NCI-H1930 (cell line): ENCODE measurements around the gene DPEP2NB.
"Not testable (repeated sequence)": the region's sequence is repeated elsewhere in the genome, so short reads cannot be mapped to it uniquely, and the experiment has no call there.

ENCODE experiments used
- DNase-seq, 2 experiments: peaks; one replicate each; lab custom pipeline; 2025; lab: John Stamatoyannopoulos, UW

Gene DPEP2NB

DNA sequence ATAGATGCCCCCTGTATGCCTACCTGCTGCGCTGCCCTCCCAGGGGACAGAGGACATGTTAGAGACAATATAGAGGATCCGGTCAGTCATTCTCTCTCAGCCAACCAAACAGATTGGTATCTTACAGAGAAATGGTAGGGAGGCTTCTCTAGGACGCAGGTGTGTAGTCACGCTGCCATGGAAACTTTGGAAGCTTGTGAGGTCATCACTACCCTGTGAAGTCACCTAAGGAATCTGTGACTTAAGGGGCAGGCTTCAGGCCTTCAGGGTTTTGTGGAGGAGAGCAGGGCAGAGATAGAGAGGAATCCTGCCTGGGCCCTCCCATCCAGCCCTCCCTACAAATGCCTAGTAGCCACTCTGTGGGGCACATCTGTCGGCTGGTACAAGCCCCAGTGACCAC, at the start of gene DPEP2NB:
Gene DPEP2NB (minus strand): TSS at position 231 of the 400 bp plus-strand sequence. CDS start 141 bp downstream, at position 90.
- no peak for DNase-seq

- peak in 1 of 2 experiments; percentile 33 for DNase-seq
These were observed 49.2 kb upstream of the DPEP2NB start for GRCh38 chr16:68064791-68065365.

DNA sequence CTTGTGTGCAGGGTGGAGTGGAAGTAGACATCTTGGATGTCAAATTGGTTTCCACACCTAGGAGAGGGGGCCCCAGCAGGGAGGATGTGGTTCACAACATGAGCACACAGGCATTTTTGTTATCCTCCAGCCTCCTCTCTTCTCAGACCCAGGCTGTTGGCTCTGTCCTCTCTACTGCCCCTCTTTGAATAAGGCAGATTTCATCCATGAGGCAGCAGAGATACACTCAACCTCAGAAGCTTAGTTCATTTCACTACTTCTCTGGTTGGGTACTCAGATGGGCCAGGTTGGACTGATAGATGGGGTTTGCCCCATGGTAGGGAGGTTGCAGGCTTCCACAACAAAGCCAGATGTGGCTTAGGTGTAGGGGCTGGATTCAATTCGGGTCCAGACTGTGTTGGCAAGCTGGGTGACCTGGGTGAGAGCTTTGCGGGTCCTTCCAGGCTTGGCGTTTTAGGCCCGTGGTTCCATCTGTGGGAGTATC, 47.2 kb upstream of the DPEP2NB start:
- DNase-seq: no peak

GRCh38 chr16:68061396-68061795, 45.7 kb upstream of the DPEP2NB start:
- no peak for DNase-seq

GRCh38 chr16:68059804-68060203, 44.1 kb upstream of the DPEP2NB start:
- DNase-seq: no peak

GRCh38 chr16:68055395-68055794, 39.7 kb upstream of the DPEP2NB start:
- DNase-seq: no peak

DNA sequence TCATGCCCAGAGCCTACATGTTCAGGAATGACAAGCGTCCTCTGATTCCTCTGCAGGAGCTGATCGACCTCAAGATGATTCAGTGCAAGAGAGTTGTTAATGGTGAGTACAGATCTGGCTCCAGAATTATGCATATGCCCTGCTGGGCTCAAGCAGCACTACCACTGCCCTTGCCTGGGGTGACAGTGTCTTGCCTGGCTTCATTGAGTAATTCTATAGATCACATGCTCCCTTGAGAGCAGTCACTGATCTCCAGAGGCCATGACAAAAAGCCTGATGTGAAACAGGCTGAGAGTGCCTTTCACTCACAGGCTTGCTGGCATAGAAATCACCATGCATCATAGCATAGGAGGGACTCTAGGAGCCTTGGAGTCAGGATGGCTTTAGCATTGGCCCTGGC, 33.7 kb upstream of the DPEP2NB start:
- DNase-seq: no peak

GRCh38 chr16:68047987-68048386, 32.3 kb upstream of the DPEP2NB start:
- DNase-seq: no peak

GRCh38 chr16:68046106-68046505, 30.4 kb upstream of the DPEP2NB start:
- no peak for DNase-seq

- no peak for DNase-seq
These were observed 26.1 kb upstream of the DPEP2NB start for GRCh38 chr16:68041783-68042182.

- DNase-seq: peak; percentile 25 to 46
These were observed 25.0 kb upstream of the DPEP2NB start for GRCh38 chr16:68040506-68041288.

GRCh38 chr16:68037841-68038597, 22.3 kb upstream of the DPEP2NB start:
- DNase-seq: no peak

GRCh38 chr16:68035227-68035626, 19.5 kb upstream of the DPEP2NB start:
- DNase-seq: no peak

- no peak for DNase-seq
These were observed 17.4 kb upstream of the DPEP2NB start for GRCh38 chr16:68033101-68033500.

DNA sequence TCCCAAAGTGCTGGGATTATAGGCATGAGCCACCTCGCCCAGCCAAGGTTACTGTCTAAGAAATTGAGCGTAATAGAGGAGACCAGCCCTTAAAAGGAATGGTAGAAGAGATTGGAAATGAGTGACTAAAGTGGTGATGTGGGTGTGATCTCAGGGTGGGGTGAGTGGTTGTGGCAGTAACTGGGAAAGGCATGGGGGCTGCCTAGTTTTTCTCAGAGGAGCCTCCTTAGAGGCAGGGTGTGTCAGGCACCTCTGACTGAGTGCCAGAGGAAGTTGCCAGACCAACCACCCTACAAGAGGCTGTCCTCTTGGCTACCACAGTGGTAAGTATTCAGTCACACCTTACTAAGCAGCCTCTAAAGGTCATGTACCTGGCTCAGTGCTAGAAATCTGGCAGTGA, 16.2 kb upstream of the DPEP2NB start:
- DNase-seq: no peak

DNA sequence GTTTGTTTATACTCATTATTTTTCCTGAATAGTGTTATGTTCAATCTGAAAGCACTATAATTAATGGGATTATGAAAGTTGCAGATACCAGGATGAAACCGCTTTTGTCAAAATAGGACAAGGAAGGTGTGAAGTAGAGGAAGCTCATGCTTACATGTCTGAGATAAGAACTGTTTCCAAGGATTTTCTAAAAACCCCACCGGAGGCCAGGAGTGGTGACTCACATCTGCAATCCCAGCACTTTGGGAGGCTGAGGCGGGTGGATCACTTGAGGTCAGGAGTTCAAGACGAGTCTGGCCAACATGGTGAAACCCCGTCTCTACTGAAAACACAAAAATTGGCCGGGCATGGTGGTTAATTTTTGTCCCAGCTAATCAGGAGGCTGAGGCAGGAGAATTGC, 14.4 kb upstream of the DPEP2NB start:
- DNase-seq: not testable (repeated sequence)

- no peak for DNase-seq
These were observed 13.3 kb upstream of the DPEP2NB start for GRCh38 chr16:68028996-68029395.

- peak; percentile 74 to 86 for DNase-seq
These were observed 7.2 kb upstream of the DPEP2NB start, which contains the start of the genes DDX28 and DUS2 for GRCh38 chr16:68022728-68023537. Gene DDX28 (minus strand): TSS chr16:68023232. CDS start chr16:68023202, 30 bp downstream. Gene DUS2 (plus strand): TSS chr16:68023284. CDS start chr16:68038024, 14,740 bp downstream.

DNA sequence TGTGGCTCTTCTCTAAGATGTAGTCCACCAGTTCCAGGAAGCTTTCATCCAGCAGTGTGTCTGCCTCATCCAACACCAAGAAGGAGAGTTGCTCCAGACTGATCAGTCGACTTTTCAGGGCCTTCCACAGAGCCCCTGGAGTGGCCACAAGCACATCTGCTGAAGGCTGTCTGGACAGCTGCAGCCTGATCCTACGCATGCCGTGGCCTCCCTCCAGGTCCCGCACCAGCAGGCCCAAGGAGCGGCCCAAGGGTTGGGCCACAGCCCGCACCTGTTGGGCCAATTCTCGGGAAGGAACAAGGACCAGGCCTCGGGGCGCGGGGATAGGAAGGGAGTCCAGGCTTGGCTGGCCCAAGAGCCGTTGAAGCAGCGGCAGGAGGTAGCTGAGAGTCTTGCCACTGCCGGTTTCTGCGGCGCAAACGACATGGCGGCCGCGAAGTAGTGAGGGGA, 6.6 kb upstream of the DPEP2NB start:
- DNase-seq: no peak

GRCh38 chr16:68021490-68021889, 5.8 kb upstream of the DPEP2NB start:
- DNase-seq: no peak

GRCh38 chr16:68019167-68019680, 3.5 kb upstream of the DPEP2NB start:
- DNase-seq: no peak
